Fibroblast of mammary gland (primary cell): ENCODE measurements around the gene CHIC2.
"Not testable (repeated sequence)": the region's sequence is repeated elsewhere in the genome, so short reads cannot be mapped to it uniquely, and the experiment has no call there.

Source experiments
- DNase-seq: peaks from one replicate; pipeline ENCODE4 v3.0.0-alpha.2; 2010; ENCODE audit warnings: low read depth
- H3K4me3 ChIP-seq: 2 replicates; pipeline ENCODE4 v1.5.1; 2011; ENCODE audit warnings: low read depth, mild to moderate bottlenecking, low read length, moderate library complexity; ENCODE audit not compliant: control insufficient read depth
- TF ChIP-seq, protein P1 (sequence below): conservative IDR thresholded peaks from 2 replicates; pipeline ENCODE4 v1.5.1; 2011; ENCODE audit warnings: low read depth, low read length, inconsistent platforms; ENCODE audit not compliant: control insufficient read depth, insufficient read depth

CHIC2 gene

DNA sequence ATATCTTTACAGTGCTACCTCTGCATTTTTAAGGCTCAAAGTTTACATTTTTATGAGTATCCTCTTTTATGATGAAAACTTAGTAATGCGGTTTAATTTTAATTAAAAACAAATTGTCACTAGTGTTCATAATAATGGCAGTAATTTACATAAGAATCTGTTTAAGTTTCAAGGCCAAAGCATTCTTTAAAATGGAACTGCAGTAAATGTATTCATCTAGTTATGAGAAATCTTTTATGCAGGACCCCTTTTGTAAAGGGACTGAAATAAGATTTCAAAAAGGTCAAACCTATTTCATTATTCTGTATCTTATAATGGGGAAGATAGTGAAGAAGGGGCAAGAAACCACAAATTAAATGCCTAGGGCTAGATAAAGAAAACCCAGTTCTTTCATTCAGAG lies 37.1 kb downstream of the CHIC2 start:
- TF ChIP-seq, protein P1, sequence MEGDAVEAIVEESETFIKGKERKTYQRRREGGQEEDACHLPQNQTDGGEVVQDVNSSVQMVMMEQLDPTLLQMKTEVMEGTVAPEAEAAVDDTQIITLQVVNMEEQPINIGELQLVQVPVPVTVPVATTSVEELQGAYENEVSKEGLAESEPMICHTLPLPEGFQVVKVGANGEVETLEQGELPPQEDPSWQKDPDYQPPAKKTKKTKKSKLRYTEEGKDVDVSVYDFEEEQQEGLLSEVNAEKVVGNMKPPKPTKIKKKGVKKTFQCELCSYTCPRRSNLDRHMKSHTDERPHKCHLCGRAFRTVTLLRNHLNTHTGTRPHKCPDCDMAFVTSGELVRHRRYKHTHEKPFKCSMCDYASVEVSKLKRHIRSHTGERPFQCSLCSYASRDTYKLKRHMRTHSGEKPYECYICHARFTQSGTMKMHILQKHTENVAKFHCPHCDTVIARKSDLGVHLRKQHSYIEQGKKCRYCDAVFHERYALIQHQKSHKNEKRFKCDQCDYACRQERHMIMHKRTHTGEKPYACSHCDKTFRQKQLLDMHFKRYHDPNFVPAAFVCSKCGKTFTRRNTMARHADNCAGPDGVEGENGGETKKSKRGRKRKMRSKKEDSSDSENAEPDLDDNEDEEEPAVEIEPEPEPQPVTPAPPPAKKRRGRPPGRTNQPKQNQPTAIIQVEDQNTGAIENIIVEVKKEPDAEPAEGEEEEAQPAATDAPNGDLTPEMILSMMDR: no peak
- H3K4me3 ChIP-seq: no peak overlapping the region
- no peak for DNase-seq

DNA sequence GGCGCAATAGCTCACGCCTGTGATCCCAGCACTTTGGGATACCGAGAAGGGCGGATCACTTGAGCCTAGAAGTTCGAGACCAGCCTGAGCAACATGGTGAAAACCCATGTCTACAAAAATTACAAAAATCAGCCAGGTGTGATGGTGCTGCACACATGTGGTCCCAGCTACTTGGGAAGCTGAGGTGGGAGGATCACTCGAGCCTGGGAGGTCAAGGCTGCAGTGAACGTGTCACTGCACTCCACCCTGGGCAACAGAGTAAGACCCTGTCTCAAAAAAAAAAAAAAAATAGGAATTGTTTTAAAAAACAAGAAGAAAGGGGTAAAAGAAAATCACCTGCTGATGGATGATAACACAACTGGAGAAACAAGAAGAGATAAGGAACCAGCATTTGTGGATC lies 38.8 kb downstream of the CHIC2 start:
- TF ChIP-seq, protein P1: no peak

DNA sequence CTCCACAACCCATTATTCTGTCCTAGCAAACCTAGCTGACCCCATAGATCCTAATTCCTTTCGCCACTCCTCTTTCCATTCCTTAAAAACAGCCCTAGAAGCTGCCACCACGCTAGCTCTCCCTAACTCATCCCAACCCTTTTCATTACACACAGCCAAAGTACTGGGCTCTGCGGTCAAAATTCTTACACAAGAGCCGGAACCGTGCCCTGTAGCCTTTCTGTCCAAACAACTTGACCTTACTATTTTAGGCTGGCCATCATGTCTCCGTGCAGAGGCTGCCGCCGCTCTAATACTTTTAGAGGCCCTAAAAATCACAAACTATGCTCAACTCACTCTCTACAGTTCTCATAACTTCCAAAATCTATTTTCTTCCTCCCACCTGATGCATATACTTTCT lies 41.4 kb downstream of the CHIC2 start:
- DNase-seq, H3K4me3 ChIP-seq: not testable (repeated sequence)

More for the DNA sequence above, 38.8 kb downstream of the CHIC2 start:
- H3K4me3 ChIP-seq: no peak overlapping the region
- no peak for DNase-seq

DNA sequence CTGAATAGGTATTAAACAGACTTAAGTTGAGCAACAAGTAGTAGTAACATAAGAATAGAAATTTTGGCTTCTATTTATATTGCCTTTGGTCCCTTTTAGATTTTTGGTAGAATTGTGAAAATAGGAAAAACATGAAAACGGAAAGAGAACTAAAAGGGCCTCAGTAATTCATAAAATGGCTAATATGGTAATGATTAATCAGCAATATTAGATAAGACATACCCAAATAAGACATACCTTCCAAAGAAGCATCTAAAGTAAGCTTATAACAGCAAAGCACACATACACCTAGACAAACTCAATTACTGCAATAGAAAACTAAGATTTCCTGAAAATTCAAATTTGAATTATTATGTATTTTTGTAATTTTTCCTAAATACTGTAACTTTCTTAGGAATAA lies 46.4 kb downstream of the CHIC2 start:
- H3K4me3 ChIP-seq: no peak overlapping the region
- DNase-seq: no peak
- TF ChIP-seq, protein P1: no peak

DNA sequence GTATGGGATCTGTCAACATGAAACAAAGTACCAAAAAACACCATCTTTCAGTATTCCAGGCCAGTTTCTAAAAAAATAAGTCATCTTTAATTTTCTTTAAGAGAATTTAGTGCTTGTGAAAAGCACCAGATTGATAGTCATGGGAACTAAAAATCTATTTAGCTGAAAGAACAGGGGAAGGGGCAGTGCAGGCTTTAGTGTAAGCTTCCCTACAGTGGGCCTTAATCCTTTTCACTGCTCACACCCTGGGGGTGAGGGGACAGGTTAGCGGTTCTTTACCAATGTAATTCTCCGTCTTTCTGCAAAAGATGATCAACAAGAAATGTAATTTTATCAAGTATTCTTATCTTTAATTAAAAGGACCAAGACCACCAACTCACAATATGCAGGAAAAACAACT lies 47.1 kb downstream of the CHIC2 start:
- TF ChIP-seq, protein P1: no peak
- no peak overlapping the region for H3K4me3 ChIP-seq
- DNase-seq: no peak

DNA sequence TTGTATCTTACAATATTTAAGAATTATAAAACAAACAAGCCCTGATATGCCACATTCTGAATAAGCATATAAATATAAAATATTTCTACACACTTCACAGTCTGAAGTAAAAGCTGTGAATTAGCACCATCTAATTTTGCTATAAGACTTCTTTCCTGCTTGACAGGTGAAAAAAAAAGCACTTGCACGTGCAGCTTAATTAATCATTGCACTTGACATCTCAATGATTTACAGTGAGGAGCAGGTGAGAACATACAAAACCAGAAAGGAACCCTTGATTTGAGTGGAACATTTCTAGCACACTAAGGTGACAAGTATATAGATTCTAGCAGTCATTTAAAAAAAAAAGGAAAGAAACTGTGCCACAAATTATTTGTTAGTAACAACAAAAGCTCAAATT lies 47.9 kb downstream of the CHIC2 start:
- TF ChIP-seq, protein P1: no peak
- H3K4me3 ChIP-seq: no peak overlapping the region
- DNase-seq: no peak

DNA sequence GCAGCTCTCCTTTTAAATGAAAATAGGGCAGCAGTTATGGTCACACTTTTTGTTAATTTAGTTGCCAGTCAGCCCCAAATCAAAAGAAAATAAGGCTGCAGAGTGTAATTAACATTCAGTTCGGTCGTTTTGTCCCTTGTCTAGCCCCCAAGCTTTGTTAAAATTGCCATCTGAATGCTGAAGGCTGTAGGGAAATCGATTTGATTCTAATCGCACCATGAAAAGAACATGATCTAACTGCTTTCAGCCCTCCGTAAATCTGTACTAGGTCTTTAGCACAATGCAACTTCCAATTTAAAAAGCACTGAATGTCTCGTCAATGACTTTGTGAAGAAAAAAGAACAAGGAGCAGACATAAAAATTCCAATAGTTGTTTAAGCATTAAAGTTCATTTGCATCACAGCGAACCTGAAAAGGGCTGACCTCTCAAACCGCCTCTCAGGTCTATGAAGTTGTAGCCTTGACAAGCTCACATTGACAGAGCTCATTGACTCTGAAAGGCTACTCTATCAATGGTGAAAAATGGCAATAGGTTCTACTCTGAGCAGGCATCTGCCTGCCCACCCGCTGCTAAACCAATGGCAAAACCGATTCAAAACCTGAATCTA lies 48.9 kb downstream of the CHIC2 start:
- TF ChIP-seq, protein P1: no peak
- no peak overlapping the region for H3K4me3 ChIP-seq
- DNase-seq: no peak
